Neutrophil (primary cell): Measurements from ENCODE around the gene RRM2.
A peak's percentile ranks its signal among the peaks of the same experiment; 100 is the strongest.
"Not testable (repeated sequence)": the region's sequence is repeated elsewhere in the genome, so short reads cannot be mapped to it uniquely, and the experiment has no call there.

Experiments used
- H3K27ac ChIP-seq: fragments of 200-600 bp; sonication (generic); 2 replicates; pipeline ENCODE4 v1.5.1; 2016; ENCODE audit warnings: mild to moderate bottlenecking, moderate library complexity
- H3K27me3 ChIP-seq: fragments of 200-600 bp; sonication (generic); 2 replicates; pipeline ENCODE4 v1.6.0; 2016; ENCODE audit warnings: mild to moderate bottlenecking
- H3K36me3 ChIP-seq: fragments of 200-600 bp; sonication (generic); 2 replicates; pipeline ENCODE4 v1.5.1; 2017
- H3K4me1 ChIP-seq, 2 experiments: fragments of 200-600 bp in 1 of 2; sonication (generic) in 1 of 2; 1 replicate in 1 of 2; 2 replicates in 1 of 2; pipeline versions ENCODE4 v1.5.1 to v1.6.1; 2013 to 2016; ENCODE audit warnings: low read depth in 1 of 2, low read length in 1 of 2, mild to moderate bottlenecking in 1 of 2, moderate library complexity in 1 of 2; ENCODE audit not compliant: control insufficient read depth in 1 of 2, insufficient read depth in 1 of 2
- H3K4me3 ChIP-seq, 2 experiments: fragments of 200-600 bp in 1 of 2; sonication (generic) in 1 of 2; 1 replicate in 1 of 2; 2 replicates in 1 of 2; pipeline ENCODE4 v1.5.1; 2013 to 2016; ENCODE audit warnings: low read depth in 1 of 2, low read length in 1 of 2, mild to moderate bottlenecking in 1 of 2, moderate library complexity in 1 of 2
- H3K9me3 ChIP-seq: fragments of 200-600 bp; sonication (generic); 2 replicates; pipeline ENCODE4 v1.5.1; 2016
- TF ChIP-seq, protein P1 (sequence below): fragments of 200-600 bp; sonication (generic); IDR thresholded peaks from 2 replicates; pipeline ENCODE4 v1.5.1; 2016; ENCODE audit warnings: antibody characterized with exemption

RRM2 gene

DNA sequence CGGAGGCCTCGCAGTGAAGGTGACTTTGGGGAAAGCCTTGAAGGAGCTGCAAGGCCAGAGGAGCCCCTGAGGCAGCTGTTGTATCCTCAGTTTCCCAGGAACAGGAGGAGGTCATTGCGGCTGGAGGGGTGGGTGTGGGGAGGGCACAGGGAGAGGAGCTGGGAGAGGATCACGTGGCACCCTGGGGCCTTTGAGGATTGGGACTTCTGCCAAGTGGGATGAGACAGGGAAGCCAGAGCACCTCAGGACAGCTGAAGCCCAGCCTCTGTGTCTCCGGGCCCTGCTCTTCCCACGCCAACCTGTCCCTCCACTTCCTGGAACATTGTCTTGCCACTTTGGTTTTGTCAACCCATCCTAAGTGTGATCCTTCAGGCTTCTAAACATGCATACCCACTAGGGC, 19.4 kb upstream of the RRM2 start:
- Histone ChIP-seq H3K9me3 (no peaks in the 10 kb centered on the region), H3K4me3 (no peak overlapping the region), H3K36me3 (no peaks in the 10 kb centered on the region), H3K27me3 (no peaks in the 10 kb centered on the region), H3K27ac (no peak overlapping the region), H3K4me1 (no peaks in the 10 kb centered on the region)
- TF ChIP-seq, protein P1, sequence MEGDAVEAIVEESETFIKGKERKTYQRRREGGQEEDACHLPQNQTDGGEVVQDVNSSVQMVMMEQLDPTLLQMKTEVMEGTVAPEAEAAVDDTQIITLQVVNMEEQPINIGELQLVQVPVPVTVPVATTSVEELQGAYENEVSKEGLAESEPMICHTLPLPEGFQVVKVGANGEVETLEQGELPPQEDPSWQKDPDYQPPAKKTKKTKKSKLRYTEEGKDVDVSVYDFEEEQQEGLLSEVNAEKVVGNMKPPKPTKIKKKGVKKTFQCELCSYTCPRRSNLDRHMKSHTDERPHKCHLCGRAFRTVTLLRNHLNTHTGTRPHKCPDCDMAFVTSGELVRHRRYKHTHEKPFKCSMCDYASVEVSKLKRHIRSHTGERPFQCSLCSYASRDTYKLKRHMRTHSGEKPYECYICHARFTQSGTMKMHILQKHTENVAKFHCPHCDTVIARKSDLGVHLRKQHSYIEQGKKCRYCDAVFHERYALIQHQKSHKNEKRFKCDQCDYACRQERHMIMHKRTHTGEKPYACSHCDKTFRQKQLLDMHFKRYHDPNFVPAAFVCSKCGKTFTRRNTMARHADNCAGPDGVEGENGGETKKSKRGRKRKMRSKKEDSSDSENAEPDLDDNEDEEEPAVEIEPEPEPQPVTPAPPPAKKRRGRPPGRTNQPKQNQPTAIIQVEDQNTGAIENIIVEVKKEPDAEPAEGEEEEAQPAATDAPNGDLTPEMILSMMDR = no peak

DNA sequence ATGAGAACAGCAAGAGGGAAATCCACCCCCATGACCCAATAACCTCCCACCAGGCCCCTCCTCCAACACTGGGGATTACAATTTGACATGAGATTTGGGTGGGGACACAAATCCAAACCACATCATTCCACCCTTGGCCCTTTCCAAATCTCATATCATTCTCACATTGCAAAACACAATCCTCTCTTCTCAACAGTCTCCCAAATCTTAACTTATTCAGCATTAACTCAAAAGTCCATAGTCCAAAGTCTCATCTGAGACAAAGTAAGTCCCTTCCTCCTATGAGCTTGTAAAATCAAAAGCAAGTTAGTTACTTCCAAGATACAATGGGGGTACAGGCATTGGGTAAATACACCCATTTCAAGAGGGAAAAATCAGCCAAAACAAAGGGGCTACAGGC, 17.6 kb upstream of the RRM2 start:
- not testable (repeated sequence) for H3K4me1 ChIP-seq, H3K27me3 ChIP-seq, H3K9me3 ChIP-seq, H3K27ac ChIP-seq, H3K36me3 ChIP-seq, H3K4me3 ChIP-seq

- Histone ChIP-seq H3K9me3 (no peaks in the 10 kb centered on the region), H3K27ac (no peak overlapping the region), H3K4me3 (no peak overlapping the region), H3K4me1 (no peaks in the 10 kb centered on the region), H3K36me3 (no peaks in the 10 kb centered on the region), H3K27me3 (no peaks in the 10 kb centered on the region)
- TF ChIP-seq, protein P1 = no peak
These were observed 13.2 kb upstream of the RRM2 start for GRCh38 chr2:10109311-10109710.

DNA sequence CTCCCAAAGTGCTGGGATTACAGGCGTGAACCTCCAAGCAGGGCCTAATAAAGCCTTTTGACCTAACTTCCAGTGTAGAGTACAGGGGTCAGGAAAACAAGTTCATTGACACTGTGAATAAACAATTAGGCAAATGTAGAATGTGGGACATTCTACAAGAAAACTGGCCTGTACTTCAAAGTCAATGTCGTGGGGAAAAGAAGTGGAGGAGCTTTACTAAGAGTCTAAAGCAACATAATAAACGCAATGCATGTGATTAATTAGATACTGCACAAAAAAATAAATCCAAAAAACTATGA, 3.6 kb upstream of the RRM2 start:
- TF ChIP-seq, protein P1 = no peak

GRCh38 chr2:10119601-10120157, 2.9 kb upstream of the RRM2 start:
- Histone ChIP-seq H3K4me3 (peak overlapping the region; percentile 89 to 91), H3K27ac (peak overlapping the region; percentile 87), H3K36me3 (no peaks in the 10 kb centered on the region), H3K4me1 (peaks cover 92 to 96% of the 10 kb centered on the region in 2 experiments), H3K9me3 (no peaks in the 10 kb centered on the region), H3K27me3 (no peaks in the 10 kb centered on the region)
- TF ChIP-seq, protein P1 = no peak

More for the DNA sequence above, 3.6 kb upstream of the RRM2 start:
- Histone ChIP-seq H3K36me3 (no peaks in the 10 kb centered on the region), H3K9me3 (no peaks in the 10 kb centered on the region), H3K27me3 (no peaks in the 10 kb centered on the region), H3K4me1 (peaks cover 85 to 89% of the 10 kb centered on the region in 2 experiments), H3K27ac (peak overlapping the region; percentile 87), H3K4me3 (no peak overlapping the region)

GRCh38 chr2:10120158-10120876, 2.2 kb upstream of the RRM2 start:
- TF ChIP-seq, protein P1 = peak; percentile 41
- H3K36me3 ChIP-seq = no peaks in the 10 kb centered on the region
- no peaks in the 10 kb centered on the region for H3K27me3 ChIP-seq
- no peaks in the 10 kb centered on the region for H3K9me3 ChIP-seq
- peaks cover 93 to 98% of the 10 kb centered on the region in 2 experiments for H3K4me1 ChIP-seq
- peak overlapping the region; percentile 89 to 91 for H3K4me3 ChIP-seq
- peak overlapping the region; percentile 87 for H3K27ac ChIP-seq
